HG03097 (cell line): ENCODE measurements around the gene ANO2.
"Not testable (repeated sequence)": the region's sequence is repeated elsewhere in the genome, so short reads cannot be mapped to it uniquely, and the experiment has no call there.

Source experiments
- ATAC-seq: cut with Tn5 transposase; IDR thresholded peaks from one replicate; pipeline ENCODE4 v1.9.1; 2021; ENCODE audit not compliant: unreplicated experiment, low FRiP score

ANO2 gene

GRCh38 chr12:5846950-5847349 is 98.1 kb downstream of the ANO2 start:
- ATAC-seq = no peak

- ATAC-seq = no peak
Measured at GRCh38 chr12:5840944-5841343, 104.1 kb downstream of the ANO2 start.

- ATAC-seq = no peak
Measured at GRCh38 chr12:5830111-5830510, 114.9 kb downstream of the ANO2 start.

- no peak for ATAC-seq
Measured at GRCh38 chr12:5827591-5827990, 117.5 kb downstream of the ANO2 start.

GRCh38 chr12:5825761-5826160 is 119.3 kb downstream of the ANO2 start:
- ATAC-seq = not testable (repeated sequence)

GRCh38 chr12:5818877-5819276 is 126.2 kb downstream of the ANO2 start:
- not testable (repeated sequence) for ATAC-seq

- no peak for ATAC-seq
Measured at GRCh38 chr12:5817246-5817645, 127.8 kb downstream of the ANO2 start.

GRCh38 chr12:5809586-5809985 is 135.5 kb downstream of the ANO2 start:
- no peak for ATAC-seq

- ATAC-seq = no peak
Measured at GRCh38 chr12:5808981-5809380, 136.1 kb downstream of the ANO2 start.

GRCh38 chr12:5807514-5808219 is 137.4 kb downstream of the ANO2 start:
- ATAC-seq = no peak

GRCh38 chr12:5807090-5807414 is 138.0 kb downstream of the ANO2 start:
- no peak for ATAC-seq

- no peak for ATAC-seq
Measured at GRCh38 chr12:5806371-5807089, 138.5 kb downstream of the ANO2 start.

GRCh38 chr12:5803532-5803931 is 141.5 kb downstream of the ANO2 start:
- no peak for ATAC-seq

GRCh38 chr12:5798242-5799015 is 146.6 kb downstream of the ANO2 start:
- no peak for ATAC-seq

GRCh38 chr12:5797661-5798060 is 147.4 kb downstream of the ANO2 start:
- ATAC-seq = no peak

GRCh38 chr12:5796959-5797225 is 148.2 kb downstream of the ANO2 start:
- ATAC-seq = no peak

GRCh38 chr12:5796171-5796958 is 148.7 kb downstream of the ANO2 start:
- no peak for ATAC-seq

- no peak for ATAC-seq
Measured at GRCh38 chr12:5794156-5794555, 150.9 kb downstream of the ANO2 start.

GRCh38 chr12:5792343-5792742 is 152.7 kb downstream of the ANO2 start:
- ATAC-seq = no peak

GRCh38 chr12:5789469-5789968 is 155.5 kb downstream of the ANO2 start:
- no peak for ATAC-seq

GRCh38 chr12:5787828-5788227 is 157.2 kb downstream of the ANO2 start:
- ATAC-seq = no peak
